Neural cell (in vitro differentiated cells): ENCODE measurements around the gene FCRL1. TPM values are rescaled to one million over a fixed set of nuclear protein-coding genes. Genes with fewer than 3 reads are reported as not detected.

Experiments used
- H2AFZ ChIP-seq: fragments of 200-600, 300-800 bp; sonication (generic), shearing (Covaris generic); 2 replicates; pipeline ENCODE4 v1.6.0; 2014; ENCODE audit warnings: low read depth, mild to moderate bottlenecking, antibody characterized with exemption, low read length, moderate library complexity
- H3F3A ChIP-seq: fragments of 200-600 bp; shearing (Covaris generic); 2 replicates; pipeline ENCODE4 v1.6.1; 2016; ENCODE audit warnings: mild to moderate bottlenecking, moderate library complexity, mixed read lengths, antibody characterized with exemption, low read length; ENCODE audit not compliant: insufficient read depth, poor library complexity, severe bottlenecking
- H3K27ac ChIP-seq: fragments of 200-600, 300-800 bp; sonication (generic), shearing (Covaris generic); 2 replicates; pipeline ENCODE4 v1.5.1; 2014; ENCODE audit warnings: mild to moderate bottlenecking, low read length, moderate library complexity
- H3K27me3 ChIP-seq: fragments of 300-800, 200-600 bp; sonication (generic), shearing (Covaris generic); 2 replicates; pipeline ENCODE4 v1.6.0; 2014; ENCODE audit warnings: mild to moderate bottlenecking, low read depth, low read length, moderate library complexity; ENCODE audit not compliant: insufficient read depth
- H3K36me3 ChIP-seq: fragments of 300-800, 200-600 bp; sonication (generic), shearing (Covaris generic); 2 replicates; pipeline ENCODE4 v1.5.1; 2014; ENCODE audit warnings: mild to moderate bottlenecking, antibody characterized with exemption, low read length, moderate library complexity; ENCODE audit not compliant: insufficient read depth
- H3K4me2 ChIP-seq: fragments of 300-800, 200-600 bp; sonication (generic), shearing (Covaris generic); 2 replicates; pipeline ENCODE4 v1.6.0; 2014; ENCODE audit warnings: mild to moderate bottlenecking, low read length
- H3K4me3 ChIP-seq: fragments of 300-800, 200-600 bp; sonication (generic), shearing (Covaris generic); 2 replicates; pipeline ENCODE4 v1.5.1; 2014; ENCODE audit warnings: mild to moderate bottlenecking, low read length, moderate library complexity
- H3K79me2 ChIP-seq: fragments of 200-600 bp; shearing (Covaris generic); replicated peaks from 2 replicates; pipeline ENCODE4 v1.6.0; 2014; ENCODE audit warnings: mild to moderate bottlenecking, low read length, moderate library complexity; ENCODE audit not compliant: insufficient read depth
- H3K9ac ChIP-seq: fragments of 300-800, 200-600 bp; sonication (generic), shearing (Covaris generic); 2 replicates; pipeline ENCODE4 v1.6.1; 2016; ENCODE audit warnings: mild to moderate bottlenecking, low read length, mixed read lengths
- H3K9me2 ChIP-seq: fragments of 200-600 bp; shearing (Covaris generic); 2 replicates; pipeline ENCODE4 v1.6.1; 2016; ENCODE audit warnings: mild to moderate bottlenecking, low read length, mixed read lengths; ENCODE audit not compliant: insufficient read depth
- H3K9me3 ChIP-seq: fragments of 200-600, 300-800 bp; sonication (generic), shearing (Covaris generic); 2 replicates; pipeline ENCODE4 v1.6.1; 2016; ENCODE audit warnings: mild to moderate bottlenecking, mixed run types, low read length, moderate library complexity, mixed read lengths
- H4K20me1 ChIP-seq: fragments of 200-600 bp; shearing (Covaris generic); 2 replicates; pipeline ENCODE4 v1.6.1; 2016; ENCODE audit warnings: mild to moderate bottlenecking, mixed run types; ENCODE audit not compliant: insufficient read depth
- EP300 ChIP-seq: fragments of 450-650 bp; conservative IDR thresholded peaks from 2 replicates; pipeline ENCODE4 v1.6.1; 2014; ENCODE audit warnings: antibody characterized with exemption, mild to moderate bottlenecking, moderate library complexity; ENCODE audit not compliant: poor library complexity, severe bottlenecking
- EZH2 ChIP-seq: fragments of 200-600, 300-800 bp; shearing (Covaris generic), sonication (generic); IDR thresholded peaks from 2 replicates; pipeline ENCODE4 v1.6.1; 2014; ENCODE audit warnings: antibody characterized with exemption, low read length, borderline replicate concordance, mild to moderate bottlenecking; ENCODE audit not compliant: insufficient read depth, poor library complexity, severe bottlenecking
- MXI1 ChIP-seq: fragments of 450-650 bp; conservative IDR thresholded peaks from 2 replicates; pipeline ENCODE4 v1.6.1; 2014; ENCODE audit warnings: antibody characterized with exemption, mild to moderate bottlenecking; ENCODE audit not compliant: poor library complexity, severe bottlenecking
- POLR2AphosphoS5 ChIP-seq: IDR thresholded peaks from 2 replicates; pipeline ENCODE4 v1.6.1; 2012
- RAD21 ChIP-seq: fragments of 450-650 bp; conservative IDR thresholded peaks from 2 replicates; pipeline ENCODE4 v1.6.1; 2014; ENCODE audit warnings: antibody characterized with exemption, mild to moderate bottlenecking, moderate library complexity
- SMC3 ChIP-seq: fragments of 450-650 bp; conservative IDR thresholded peaks from 2 replicates; pipeline ENCODE4 v1.6.1; 2014; ENCODE audit warnings: antibody characterized with exemption, mild to moderate bottlenecking, moderate library complexity; ENCODE audit not compliant: poor library complexity
- TAF1 ChIP-seq: IDR thresholded peaks from 2 replicates; pipeline ENCODE4 v1.6.1; 2012; ENCODE audit warnings: low read depth
- polyA plus RNA-seq: library from polyadenylated mRNA; depleted of rRNA; stranded (reverse); fragments of >200 nt; gene quantifications from 2 replicates; pipeline ENCODE4 v1.2.3, GENCODE V29; 2014
- TF ChIP-seq, protein P1 (sequence below): fragments of 450-650 bp; IDR thresholded peaks from 2 replicates; pipeline ENCODE4 v1.5.1; 2014; ENCODE audit warnings: antibody characterized with exemption, mild to moderate bottlenecking, moderate library complexity; ENCODE audit not compliant: poor library complexity, severe bottlenecking
- TF ChIP-seq, protein P2 (sequence below): IDR thresholded peaks from 2 replicates; pipeline ENCODE4 v1.6.1; 2012; ENCODE audit warnings: borderline replicate concordance

FCRL1 gene
- polyA plus RNA-seq, 1 donor from 2014 or later, result not detected

DNA sequence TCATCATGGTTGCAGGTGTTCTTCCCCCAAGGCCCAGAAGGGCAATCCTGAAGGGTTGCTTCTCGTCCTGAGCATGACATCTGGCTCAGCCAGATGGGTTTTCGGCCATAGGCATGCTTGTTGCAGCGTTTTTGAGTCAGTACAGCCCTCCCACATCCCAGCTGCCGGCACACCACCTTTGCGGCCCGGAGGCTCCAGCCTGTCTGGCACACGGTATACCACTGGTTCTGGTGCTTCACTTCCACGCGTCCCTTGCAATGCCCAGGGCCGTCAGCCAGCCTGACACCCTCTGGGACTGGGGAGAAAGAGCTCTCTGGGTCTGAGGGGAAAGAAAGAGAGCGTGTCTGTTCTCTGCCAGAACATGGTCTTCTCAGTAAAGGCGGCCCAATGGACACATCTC, 14.5 kb upstream of the FCRL1 start:
- Histone ChIP-seq H3K27ac (no peak overlapping the region), H3K4me2 (no peak overlapping the region), H3K36me3 (no peaks in the 10 kb centered on the region), H3K9me2 (no peaks in the 10 kb centered on the region), H3F3A (no peaks in the 10 kb centered on the region), H3K79me2 (no peaks in the 10 kb centered on the region), H4K20me1 (no peaks in the 10 kb centered on the region), H3K27me3 (no peaks in the 10 kb centered on the region), H3K9ac (no peak overlapping the region), H2AFZ (no peak overlapping the region), H3K4me3 (no peak overlapping the region), H3K9me3 (no peaks in the 10 kb centered on the region)
- TF ChIP-seq, protein P1, sequence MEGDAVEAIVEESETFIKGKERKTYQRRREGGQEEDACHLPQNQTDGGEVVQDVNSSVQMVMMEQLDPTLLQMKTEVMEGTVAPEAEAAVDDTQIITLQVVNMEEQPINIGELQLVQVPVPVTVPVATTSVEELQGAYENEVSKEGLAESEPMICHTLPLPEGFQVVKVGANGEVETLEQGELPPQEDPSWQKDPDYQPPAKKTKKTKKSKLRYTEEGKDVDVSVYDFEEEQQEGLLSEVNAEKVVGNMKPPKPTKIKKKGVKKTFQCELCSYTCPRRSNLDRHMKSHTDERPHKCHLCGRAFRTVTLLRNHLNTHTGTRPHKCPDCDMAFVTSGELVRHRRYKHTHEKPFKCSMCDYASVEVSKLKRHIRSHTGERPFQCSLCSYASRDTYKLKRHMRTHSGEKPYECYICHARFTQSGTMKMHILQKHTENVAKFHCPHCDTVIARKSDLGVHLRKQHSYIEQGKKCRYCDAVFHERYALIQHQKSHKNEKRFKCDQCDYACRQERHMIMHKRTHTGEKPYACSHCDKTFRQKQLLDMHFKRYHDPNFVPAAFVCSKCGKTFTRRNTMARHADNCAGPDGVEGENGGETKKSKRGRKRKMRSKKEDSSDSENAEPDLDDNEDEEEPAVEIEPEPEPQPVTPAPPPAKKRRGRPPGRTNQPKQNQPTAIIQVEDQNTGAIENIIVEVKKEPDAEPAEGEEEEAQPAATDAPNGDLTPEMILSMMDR, result no peak

DNA sequence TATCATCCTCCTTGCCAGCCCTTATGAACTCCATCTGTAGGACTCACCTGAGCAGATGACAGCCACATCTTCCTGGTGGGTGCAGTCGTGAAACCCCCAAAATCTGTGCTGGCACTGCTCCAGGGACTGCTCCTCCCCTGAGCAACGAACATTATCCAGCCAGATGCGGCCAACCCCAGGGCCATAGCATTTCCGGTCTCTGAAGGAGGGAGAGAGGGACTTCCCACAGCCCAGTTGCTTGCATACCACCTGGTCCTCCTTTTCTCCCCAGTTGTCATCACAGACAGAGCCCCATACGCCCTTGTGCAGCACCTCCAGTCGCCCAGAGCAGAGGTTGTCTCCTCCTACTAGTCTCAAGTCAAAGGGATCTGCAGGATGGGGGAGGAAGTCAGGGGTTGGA, 13.2 kb upstream of the FCRL1 start:
- H3K9me3 ChIP-seq, result no peaks in the 10 kb centered on the region
- no peak overlapping the region for H2AFZ ChIP-seq
- H3K79me2 ChIP-seq, result no peaks in the 10 kb centered on the region
- no peak overlapping the region for H3K4me2 ChIP-seq
- H3K27me3 ChIP-seq, result no peaks in the 10 kb centered on the region
- H4K20me1 ChIP-seq, result no peaks in the 10 kb centered on the region
- TF ChIP-seq MXI1 (no peak), SMC3 (no peak), RAD21 (no peak), POLR2AphosphoS5 (no peak), TAF1 (no peak), EP300 (no peak), EZH2 (no peak)
- TF ChIP-seq, protein P1, result no peak
- TF ChIP-seq, protein P2, sequence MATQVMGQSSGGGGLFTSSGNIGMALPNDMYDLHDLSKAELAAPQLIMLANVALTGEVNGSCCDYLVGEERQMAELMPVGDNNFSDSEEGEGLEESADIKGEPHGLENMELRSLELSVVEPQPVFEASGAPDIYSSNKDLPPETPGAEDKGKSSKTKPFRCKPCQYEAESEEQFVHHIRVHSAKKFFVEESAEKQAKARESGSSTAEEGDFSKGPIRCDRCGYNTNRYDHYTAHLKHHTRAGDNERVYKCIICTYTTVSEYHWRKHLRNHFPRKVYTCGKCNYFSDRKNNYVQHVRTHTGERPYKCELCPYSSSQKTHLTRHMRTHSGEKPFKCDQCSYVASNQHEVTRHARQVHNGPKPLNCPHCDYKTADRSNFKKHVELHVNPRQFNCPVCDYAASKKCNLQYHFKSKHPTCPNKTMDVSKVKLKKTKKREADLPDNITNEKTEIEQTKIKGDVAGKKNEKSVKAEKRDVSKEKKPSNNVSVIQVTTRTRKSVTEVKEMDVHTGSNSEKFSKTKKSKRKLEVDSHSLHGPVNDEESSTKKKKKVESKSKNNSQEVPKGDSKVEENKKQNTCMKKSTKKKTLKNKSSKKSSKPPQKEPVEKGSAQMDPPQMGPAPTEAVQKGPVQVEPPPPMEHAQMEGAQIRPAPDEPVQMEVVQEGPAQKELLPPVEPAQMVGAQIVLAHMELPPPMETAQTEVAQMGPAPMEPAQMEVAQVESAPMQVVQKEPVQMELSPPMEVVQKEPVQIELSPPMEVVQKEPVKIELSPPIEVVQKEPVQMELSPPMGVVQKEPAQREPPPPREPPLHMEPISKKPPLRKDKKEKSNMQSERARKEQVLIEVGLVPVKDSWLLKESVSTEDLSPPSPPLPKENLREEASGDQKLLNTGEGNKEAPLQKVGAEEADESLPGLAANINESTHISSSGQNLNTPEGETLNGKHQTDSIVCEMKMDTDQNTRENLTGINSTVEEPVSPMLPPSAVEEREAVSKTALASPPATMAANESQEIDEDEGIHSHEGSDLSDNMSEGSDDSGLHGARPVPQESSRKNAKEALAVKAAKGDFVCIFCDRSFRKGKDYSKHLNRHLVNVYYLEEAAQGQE, result no peak
- H3F3A ChIP-seq, result no peaks in the 10 kb centered on the region
- H3K9ac ChIP-seq, result no peak overlapping the region
- H3K36me3 ChIP-seq, result no peaks in the 10 kb centered on the region
- no peak overlapping the region for H3K4me3 ChIP-seq
- H3K27ac ChIP-seq, result no peak overlapping the region
- no peaks in the 10 kb centered on the region for H3K9me2 ChIP-seq
